ENCODE data around the gene FGD3.
"Not testable (repeated sequence)": the region's sequence is repeated elsewhere in the genome, so short reads cannot be mapped to it uniquely, and the experiment has no call there.

FGD3 gene

DNA sequence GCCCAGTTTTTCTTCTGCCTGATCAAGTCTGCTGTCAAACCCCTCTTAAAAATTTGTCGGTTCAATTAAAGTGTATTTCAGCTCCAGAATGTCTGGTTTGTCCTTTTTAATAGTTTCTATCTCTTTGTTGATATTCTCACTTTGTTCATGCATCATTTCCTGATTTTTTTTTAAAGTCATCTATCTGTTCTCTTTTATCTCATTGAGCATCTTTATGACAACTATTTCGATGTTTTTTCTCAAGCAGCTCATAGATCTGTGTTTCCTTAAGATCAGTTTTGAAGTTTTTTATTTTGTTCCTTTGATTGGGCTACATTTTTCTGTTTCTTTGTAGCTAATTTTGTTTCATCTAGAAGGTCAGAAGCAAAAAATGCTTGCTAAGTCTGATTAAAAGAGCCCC, 53.7 kb downstream of the FGD3 start:
- in situ Hi-C loops (cut with MboI; ENCODE audit: low pct_unique_long_range_greater_than_20kb, low sequenced_read_pairs) = no loop called here
- DNase-seq = no peak

DNA sequence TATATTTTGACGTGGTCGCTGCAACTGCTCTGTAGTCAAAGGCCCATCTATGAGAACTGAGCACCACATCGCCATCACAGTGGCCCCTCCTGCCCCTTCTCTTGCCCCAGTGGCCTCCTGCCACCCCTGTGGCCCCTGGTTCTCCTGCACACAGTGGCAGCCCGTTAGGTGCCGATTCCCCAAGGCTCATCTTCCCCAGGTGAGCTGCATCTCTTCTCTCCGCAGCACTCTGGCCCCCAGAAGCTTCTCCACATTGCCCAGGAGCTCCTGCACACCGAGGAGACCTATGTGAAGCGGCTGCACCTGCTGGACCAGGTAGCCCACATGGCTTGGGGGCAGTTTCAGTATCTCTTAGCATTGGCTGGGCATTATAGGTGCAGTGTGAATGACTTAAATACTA, 55.4 kb downstream of the FGD3 start:
- in situ Hi-C loops (cut with MboI; ENCODE audit: low pct_unique_long_range_greater_than_20kb, low sequenced_read_pairs) = no loop called here
- no peak for DNase-seq

DNA sequence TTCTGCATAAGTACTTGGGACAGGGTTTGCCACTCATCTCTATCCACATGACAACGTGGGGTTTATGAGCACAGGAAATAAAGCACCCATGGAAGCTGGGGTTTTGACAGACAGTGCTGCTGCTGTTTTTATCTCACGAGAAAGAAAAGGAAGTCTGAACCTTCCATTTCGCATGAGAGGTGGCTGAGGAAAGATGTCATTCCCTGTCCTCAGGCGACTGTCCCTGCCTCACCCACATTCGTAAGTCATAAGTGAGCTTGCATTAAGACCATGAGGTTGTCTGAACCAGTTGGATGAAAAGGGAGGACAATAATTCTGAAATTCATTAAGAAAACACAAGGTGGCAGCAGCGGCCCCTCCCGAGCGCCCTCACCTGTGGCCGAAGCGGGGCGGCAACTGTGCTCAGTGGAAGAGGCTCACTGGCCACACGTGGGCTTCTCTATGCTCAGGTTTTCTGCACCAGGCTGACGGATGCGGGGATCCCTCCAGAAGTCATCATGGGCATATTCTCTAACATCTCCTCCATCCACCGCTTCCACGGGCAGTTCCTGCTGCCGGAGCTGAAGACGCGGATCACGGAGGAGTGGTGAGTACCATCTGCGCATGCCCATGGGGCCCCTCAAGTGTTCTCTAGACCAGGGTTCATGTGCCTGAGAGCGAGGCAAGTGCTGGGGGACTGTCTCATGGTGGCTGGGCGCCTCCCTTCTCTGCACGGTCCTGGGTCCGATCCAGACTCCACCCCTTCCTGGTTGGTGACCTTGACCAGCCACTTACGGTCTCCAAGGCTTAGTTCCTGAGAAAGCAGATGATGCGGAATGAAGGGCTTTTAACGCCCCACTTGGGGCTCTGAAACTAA, 56.5 kb downstream of the FGD3 start:
- peak; percentile 80 for DNase-seq
- in situ Hi-C loops (cut with MboI; ENCODE audit: low pct_unique_long_range_greater_than_20kb, low sequenced_read_pairs) = no loop called here

DNA sequence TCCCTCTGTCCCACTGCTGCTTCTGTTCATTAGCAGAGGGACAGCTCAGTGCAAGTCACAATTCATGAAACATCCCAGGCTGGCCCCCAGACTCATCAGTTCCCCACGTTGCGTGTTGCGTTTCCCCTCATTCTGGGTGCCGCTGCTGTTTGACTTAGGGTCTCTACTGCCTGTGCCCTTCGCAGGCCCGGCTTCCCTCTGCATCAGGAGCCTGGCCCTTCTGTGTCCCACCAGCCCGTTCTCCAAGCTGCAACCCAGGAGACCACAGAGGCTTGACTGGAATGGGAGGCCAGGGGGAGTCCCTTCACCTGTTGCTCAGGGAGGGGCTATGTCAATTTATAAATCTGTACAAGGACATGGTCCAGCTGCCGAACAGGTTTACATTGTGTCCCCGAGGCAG, 57.2 kb downstream of the FGD3 start:
- in situ Hi-C loops (cut with MboI; ENCODE audit: low pct_unique_long_range_greater_than_20kb, low sequenced_read_pairs) = no loop called here
- no peak for DNase-seq

DNA sequence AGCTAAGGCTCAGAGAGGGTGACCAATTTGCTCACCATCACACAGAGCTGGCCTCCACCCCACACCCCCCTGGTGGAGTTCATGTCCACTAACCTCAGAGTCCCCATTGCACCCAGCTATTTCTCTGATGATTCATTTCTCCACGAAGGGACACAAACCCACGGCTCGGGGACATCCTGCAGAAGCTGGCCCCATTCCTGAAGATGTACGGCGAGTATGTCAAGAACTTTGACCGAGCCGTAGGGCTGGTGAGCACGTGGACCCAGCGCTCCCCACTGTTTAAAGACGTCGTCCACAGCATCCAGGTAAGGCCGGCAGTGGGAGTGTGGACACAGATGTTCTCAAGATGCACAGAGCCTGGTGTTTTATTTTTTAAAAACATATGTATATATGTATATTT, 58.6 kb downstream of the FGD3 start:
- in situ Hi-C loops (cut with MboI; ENCODE audit: low pct_unique_long_range_greater_than_20kb, low sequenced_read_pairs) = no loop called here

DNA sequence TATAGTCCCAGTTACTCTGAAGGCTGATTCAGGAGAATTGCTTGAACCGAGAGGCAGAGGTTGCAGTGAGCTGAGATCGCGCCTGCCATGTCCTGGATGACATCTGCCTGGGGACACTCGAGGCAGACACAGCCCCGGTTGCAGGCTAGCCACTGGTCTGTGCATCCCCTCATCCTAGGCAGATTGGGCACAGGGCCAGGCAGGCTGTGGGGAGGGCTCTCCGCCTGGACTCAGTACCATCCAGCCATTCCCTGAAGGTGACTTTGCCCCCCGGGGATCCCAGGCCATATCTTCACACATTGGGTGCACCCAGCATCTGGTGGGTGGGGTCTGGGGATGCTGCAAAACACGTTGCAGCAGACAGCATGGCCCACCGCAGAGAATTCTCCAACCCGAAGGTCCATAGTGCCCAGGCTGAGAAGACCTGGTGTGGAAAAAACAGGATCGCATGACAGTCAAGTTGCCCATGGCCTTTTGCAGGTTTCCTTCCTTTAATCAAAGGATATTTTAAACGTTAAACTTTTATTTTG, 60.3 kb downstream of the FGD3 start:
- no peak for DNase-seq
- in situ Hi-C loops (cut with MboI; ENCODE audit: low pct_unique_long_range_greater_than_20kb, low sequenced_read_pairs) = no loop called here

More for the DNA sequence above, 58.6 kb downstream of the FGD3 start:
- DNase-seq = no peak

DNA sequence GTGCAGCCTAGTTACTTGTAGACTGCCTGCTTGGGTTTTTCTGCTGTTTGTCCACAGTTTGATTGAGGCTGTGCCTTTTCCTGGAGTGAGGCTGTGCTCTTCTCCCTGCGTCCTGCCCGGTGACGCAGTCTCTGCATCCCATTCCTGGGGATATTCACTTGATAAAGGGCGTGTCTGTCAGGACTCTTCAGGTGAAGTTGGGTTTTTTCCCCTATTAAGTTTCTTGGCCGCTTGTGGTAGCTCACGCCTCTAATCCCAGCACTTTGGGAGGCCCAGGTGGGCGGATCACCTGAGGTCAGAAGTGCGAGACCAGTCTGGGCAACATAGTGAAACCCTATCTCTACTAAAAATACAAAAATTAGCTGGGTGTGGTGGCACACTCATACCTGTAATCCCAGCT, 61.1 kb downstream of the FGD3 start:
- no peak for DNase-seq
- in situ Hi-C loops (cut with MboI; ENCODE audit: low pct_unique_long_range_greater_than_20kb, low sequenced_read_pairs) = no loop called here

DNA sequence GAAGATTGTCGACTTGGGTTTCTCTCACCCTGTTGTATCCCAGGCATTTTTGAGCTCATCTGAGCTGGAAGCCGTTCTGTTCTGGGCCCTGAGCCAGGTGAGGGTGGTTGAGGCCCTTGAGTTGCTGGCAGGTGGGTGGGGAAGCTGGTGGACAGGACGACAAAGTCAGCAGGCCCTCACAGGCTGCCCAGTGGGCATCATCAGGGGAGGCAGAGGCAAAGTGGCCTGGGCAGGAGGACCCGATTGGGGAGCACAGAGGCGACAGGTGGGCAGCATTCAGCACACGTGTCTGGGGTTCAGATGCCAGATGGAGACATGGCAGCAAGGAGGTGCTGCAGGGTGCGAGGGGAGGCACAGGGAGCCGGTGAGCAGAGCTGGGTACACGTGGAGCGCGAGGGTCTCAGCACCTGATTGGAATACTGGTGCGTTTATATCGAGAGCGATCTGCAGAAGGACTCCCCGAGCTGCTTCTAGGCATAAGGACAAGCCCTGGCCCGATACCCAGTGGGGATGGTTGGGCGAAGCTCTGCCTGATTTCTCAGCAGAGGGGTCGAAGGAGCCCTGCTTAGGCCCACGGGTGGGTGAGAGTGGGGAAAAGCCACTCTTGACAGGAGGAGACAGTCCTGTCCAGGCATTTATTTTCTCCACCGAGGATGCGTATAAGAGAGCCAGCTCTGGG, 62.2 kb downstream of the FGD3 start:
- no peak for DNase-seq
- in situ Hi-C loops (cut with MboI; ENCODE audit: low pct_unique_long_range_greater_than_20kb, low sequenced_read_pairs) = no loop called here

DNA sequence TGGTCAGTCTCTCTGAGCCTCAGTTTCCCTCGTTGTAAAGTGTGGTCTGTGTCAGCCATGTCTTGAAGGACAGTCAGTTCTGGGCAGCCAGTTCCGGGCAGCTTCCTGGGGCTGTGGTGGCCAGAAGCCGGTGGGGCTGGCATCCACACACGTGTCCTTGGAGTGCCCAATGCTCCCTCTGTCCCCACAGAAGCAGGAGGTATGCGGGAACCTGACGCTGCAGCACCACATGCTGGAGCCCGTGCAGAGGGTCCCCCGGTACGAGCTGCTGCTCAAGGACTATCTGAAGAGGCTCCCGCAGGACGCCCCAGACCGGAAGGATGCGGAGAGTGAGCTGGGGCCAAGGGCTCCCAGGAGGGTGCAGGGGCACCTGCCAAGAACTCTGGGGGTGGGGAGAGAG, 62.7 kb downstream of the FGD3 start:
- in situ Hi-C loops (cut with MboI; ENCODE audit: low pct_unique_long_range_greater_than_20kb, low sequenced_read_pairs) = no loop called here

DNA sequence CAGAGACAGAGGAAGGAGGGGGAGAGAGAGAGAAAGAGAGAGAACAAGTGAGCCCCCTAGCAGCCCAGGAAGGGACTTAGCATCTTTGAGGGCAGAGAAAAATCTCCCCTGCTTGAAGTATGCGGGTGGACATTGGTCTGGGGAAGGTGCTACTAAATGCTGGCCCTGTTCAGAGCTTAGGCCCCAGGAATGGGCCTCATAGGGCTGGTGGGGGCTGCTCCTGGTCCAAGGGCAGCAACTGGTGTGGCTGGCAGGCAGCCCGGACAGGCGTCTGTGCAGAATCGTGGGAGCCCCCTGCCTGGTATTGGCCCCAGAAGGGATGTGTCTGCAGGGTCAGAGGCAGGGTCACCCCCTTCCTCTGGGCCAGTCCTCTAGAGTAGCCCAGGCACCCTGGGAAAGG, 63.4 kb downstream of the FGD3 start:
- DNase-seq = no peak
- in situ Hi-C loops (cut with MboI; ENCODE audit: low pct_unique_long_range_greater_than_20kb, low sequenced_read_pairs) = no loop called here

More for the DNA sequence above, 62.7 kb downstream of the FGD3 start:
- DNase-seq = no peak

DNA sequence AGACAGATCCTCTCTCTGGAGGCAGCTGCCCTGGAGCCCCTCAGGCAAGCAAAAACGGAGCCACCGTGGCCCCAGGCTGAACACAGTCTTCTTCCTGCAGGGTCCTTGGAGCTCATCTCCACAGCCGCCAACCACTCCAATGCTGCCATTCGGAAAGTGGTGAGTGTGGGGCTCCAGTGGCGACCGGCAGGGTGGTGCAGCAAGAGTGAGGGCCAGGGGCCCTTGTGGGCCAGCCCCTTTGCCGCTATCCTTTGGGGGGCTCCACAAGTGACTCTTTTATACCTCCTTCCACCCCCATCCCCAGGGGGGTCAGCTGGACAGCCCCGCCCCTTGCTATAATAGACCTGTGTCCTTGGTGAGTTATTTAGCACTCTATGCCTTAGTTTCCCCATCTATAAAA, 63.8 kb downstream of the FGD3 start:
- DNase-seq = no peak
- in situ Hi-C loops (cut with MboI; ENCODE audit: low pct_unique_long_range_greater_than_20kb, low sequenced_read_pairs) = no loop called here

DNA sequence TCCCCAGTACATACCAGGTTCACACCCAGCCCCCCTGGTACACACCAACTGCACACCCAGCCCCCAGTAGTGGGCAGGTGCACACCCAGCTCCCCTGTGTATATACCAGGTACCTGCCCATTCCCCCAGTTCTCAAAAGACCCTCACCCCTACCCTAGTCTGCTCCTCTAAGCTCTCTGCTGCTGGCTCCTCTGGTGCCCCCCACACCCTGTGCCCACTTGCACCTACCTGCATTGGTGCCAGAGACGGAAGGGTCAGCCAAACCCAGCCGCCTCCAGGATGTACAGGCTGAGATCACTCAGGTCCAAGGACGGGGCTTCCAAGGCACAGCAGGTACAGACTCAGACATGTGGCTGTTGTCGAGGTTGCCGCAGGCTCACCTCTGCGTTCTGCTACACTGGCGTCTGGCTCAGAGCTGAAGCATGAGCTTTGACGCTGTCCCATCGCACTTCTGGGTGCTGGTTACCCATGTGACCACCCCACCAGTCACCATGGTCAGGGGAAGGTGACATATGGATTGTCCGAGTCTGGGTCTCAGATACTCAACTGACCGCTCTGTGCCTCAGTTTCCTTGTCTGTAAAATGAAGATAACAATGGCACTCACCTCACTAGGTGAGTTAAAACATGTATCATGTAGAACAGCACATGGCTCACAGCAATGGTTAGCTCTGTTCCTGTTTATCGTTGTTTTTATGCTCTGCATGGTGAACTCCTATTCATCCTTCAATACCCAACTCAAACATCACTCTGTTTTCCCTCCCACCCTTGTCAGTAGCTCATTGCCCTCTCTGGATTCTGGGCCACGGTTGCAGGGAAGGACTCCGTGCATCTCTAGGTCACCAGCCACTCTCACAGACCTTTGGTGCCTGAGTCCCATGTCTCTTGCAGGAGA, 65.9 kb downstream of the FGD3 start:
- DNase-seq = no peak
- in situ Hi-C loops (cut with MboI; ENCODE audit: low pct_unique_long_range_greater_than_20kb, low sequenced_read_pairs) = no loop called here

DNA sequence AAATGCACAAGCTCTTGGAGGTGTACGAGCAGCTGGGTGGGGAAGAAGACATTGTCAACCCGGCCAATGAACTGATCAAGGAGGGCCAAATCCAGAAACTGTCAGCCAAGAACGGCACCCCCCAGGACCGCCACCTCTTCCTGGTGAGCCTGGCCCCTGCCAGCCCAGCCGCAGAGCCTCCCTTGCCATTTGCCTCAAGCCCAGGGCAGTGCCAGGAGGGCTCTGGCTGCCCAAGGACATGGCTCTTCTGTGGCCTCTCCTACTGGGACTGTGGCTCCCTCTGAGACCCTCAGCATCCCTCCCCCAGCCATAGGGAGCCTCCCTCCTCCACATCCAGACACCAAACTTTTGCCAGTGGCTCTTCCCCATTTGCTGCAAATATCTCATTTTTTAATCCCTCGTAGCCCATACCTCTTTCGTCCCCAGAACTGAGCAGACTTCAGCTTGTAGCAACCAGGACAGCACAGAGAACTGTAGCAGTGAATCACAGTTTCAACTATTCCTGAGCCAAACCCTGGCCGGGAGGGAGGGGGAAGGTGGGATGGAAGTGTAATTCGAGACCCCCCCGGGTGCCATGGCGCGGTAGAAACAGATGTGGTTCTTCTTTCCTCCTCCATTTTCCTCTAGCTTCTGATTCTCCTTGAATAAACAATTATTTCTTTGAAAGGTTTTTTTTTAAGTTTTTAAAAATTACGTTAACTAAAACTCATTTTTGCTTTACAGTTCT, 66.7 kb downstream of the FGD3 start:
- DNase-seq = no peak
- in situ Hi-C loops (cut with MboI; ENCODE audit: low pct_unique_long_range_greater_than_20kb, low sequenced_read_pairs) = no loop called here

DNA sequence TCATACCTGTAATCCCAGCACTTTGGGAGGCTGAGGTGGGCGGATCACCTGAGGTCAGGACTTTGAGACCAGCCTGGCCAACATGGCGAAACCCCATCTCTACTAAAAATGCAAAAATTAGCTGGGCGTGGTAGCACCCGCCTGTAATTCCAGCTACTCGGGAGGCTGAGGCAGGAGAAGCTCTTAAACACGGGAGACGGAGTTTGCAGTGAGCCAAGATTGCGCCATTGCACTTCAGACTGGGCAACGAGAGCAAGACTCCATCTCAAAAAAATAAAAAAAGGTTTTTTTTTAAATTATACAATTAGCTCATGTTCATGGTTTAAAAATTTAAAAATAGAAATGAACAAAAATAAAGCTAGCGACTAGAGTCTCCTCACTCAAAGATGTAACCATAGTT, 67.9 kb downstream of the FGD3 start:
- in situ Hi-C loops (cut with MboI; ENCODE audit: low pct_unique_long_range_greater_than_20kb, low sequenced_read_pairs); DNase-seq: not testable (repeated sequence)

DNA sequence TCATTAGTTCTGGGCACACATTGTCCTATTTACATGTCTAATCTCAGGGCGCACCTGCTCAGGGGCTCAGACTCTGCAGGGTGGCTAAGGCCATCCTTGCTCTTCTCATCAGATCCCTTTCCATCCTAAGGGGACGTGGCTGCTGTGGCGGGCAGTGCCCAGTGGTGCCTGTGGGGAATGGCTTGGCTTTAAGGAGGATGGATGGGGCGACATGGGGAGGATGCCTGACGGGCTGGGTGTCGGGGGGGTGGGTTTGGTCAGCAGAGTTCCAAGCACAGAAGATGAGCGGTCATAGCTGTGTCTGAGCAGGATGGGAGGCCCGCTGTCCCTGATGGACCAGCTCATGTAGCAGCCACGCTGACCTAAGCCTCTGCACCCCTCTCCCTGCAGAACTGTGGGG, 70.3 kb downstream of the FGD3 start:
- in situ Hi-C loops (cut with MboI; ENCODE audit: low pct_unique_long_range_greater_than_20kb, low sequenced_read_pairs) = no loop called here
- DNase-seq = no peak

DNA sequence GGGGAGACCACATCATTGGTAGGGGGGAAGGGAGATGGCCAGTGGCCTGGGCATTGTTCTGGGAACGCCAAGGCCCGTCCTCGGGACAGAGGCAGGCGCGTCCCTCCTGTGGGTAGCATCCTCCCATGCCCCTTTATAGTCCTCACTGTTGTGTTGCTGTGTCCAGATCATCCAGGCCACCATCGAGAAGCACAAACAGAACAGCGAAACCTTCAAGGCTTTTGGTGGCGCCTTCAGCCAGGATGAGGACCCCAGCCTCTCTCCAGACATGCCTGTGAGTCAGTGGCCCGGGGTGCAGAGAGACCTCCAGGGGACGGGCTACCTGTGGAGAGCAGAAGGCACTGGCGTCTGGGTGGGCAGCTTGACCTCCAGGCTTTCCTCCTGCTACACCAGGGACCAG, 72.8 kb downstream of the FGD3 start:
- DNase-seq = no peak
- in situ Hi-C loops (cut with MboI; ENCODE audit: low pct_unique_long_range_greater_than_20kb, low sequenced_read_pairs) = no loop called here

DNA sequence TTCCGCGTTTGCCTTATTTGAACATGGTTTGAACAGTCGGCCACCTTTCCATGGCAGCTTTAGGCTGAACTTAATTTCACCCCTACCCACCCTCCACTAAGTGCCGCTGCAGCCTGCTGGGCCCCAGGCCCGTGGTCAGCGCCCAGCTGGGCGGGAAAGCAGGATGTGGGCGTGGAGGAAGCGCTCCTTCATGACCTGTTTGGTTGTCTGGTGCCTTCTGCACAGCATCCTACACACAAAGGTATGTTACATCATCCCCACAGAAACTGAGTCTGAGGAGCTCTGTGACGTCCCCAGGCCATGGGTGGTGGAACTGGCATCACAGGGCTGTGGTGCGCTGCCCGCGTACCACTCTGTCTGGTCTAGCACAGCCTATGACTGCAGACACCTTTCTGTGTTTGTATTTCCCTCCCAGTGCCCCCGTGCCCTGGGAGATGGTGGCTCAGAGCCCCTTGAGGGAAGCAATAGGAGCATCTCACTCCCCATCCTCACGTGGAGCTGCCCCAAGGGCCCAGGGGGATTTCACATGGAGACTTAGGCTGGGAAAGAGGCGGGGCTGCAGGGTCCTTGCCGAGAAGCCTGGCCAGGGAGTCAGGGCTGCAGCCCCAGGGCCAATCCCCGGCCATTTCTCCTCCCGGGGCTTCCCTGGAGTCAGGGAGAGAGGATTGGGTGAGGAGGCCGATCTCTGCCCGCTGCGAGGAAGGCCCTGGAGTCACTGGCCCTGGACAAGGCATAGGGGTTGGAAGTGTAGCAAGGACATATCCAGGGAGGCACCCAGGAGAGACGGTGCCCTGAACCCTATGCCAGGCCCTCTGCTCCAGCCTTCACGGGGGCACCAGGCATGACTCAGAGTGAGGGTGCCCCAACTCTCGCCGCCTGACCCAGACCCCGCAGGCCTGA, 73.7 kb downstream of the FGD3 start:
- in situ Hi-C loops (cut with MboI; ENCODE audit: low pct_unique_long_range_greater_than_20kb, low sequenced_read_pairs) = no loop called here
- DNase-seq = peak; percentile 13

DNA sequence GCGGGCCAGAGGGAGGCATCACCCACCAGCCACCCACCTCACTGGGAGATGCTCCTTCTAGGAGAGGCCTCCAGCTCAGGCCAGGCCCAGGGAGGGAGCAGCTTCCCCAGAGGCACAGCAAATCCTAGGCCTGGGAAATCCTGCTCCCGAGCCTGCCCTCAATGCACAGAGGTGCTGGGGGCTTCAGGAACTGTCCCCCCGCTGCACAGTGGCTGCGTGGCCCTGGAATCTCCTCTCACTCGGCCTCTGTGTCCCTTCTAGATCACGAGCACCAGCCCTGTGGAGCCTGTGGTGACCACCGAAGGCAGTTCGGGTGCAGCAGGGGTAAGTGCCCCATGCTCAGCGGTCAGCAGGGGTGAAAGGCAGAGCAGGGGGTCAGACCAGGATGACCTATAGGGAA, 74.7 kb downstream of the FGD3 start:
- in situ Hi-C loops (cut with MboI; ENCODE audit: low pct_unique_long_range_greater_than_20kb, low sequenced_read_pairs) = no loop called here
- no peak for DNase-seq

Measured in KBM-7 (cell line).